ENCODE data around the gene PUM1. TPM values are rescaled to one million over a fixed set of nuclear protein-coding genes. Genes with fewer than 3 reads are reported as not detected.

The PUM1 gene
- total RNA-seq, 4 donors from 2014 or later: 61.6 to 109 (median 76.9) TPM

- H3K36me3 ChIP-seq: peaks cover 0 to 25% (median 0%) of the 10 kb centered on the region in 3 donors
- TF ChIP-seq POLR2A (IDR thresholded peaks at IDR 0.05) (no peak), CTCF (IDR thresholded peaks at IDR 0.05) (no peak)
- DNase-seq: no peak
Observed at GRCh38 chr1:31000301-31000700, 65.2 kb downstream of the PUM1 start.

GRCh38 chr1:30998887-30999286 is 66.6 kb downstream of the PUM1 start:
- DNase-seq: no peak
- Histone ChIP-seq H3K9me3 (no peaks in the 10 kb centered on the region), H3K27me3 (no peaks in the 10 kb centered on the region), H3K4me3 (no peak overlapping the region), H3K36me3 (peaks cover 0 to 14% (median 0%) of the 10 kb centered on the region in 3 donors), H3K4me1 (no peaks in the 10 kb centered on the region), H3K27ac (no peak overlapping the region)
- no peak for TF ChIP-seq CTCF (IDR thresholded peaks at IDR 0.05)
- TF ChIP-seq POLR2A (IDR thresholded peaks at IDR 0.05): no peak

More at GRCh38 chr1:31000301-31000700, 65.2 kb downstream of the PUM1 start:
- H3K27me3 ChIP-seq: no peaks in the 10 kb centered on the region
- H3K4me3 ChIP-seq: no peak overlapping the region
- no peak overlapping the region for H3K27ac ChIP-seq
- H3K4me1 ChIP-seq: no peaks in the 10 kb centered on the region
- H3K9me3 ChIP-seq: no peaks in the 10 kb centered on the region

GRCh38 chr1:30998171-30998570 is 67.3 kb downstream of the PUM1 start:
- Histone ChIP-seq H3K4me1 (no peaks in the 10 kb centered on the region), H3K27ac (no peak overlapping the region), H3K9me3 (no peaks in the 10 kb centered on the region), H3K4me3 (no peak overlapping the region), H3K27me3 (no peaks in the 10 kb centered on the region), H3K36me3 (peaks cover 0 to 13% (median 0%) of the 10 kb centered on the region in 3 donors)
- no peak for TF ChIP-seq POLR2A (IDR thresholded peaks at IDR 0.05)
- no peak for TF ChIP-seq CTCF (IDR thresholded peaks at IDR 0.05)
- DNase-seq: no peak

- TF ChIP-seq CTCF (IDR thresholded peaks at IDR 0.05) (no peak), POLR2A (IDR thresholded peaks at IDR 0.05) (no peak)
Observed at GRCh38 chr1:30997463-30998057, 68.0 kb downstream of the PUM1 start.

GRCh38 chr1:30995990-30996612 is 69.4 kb downstream of the PUM1 start:
- Histone ChIP-seq H3K27me3 (no peaks in the 10 kb centered on the region), H3K4me3 (no peak overlapping the region), H3K27ac (no peak overlapping the region), H3K36me3 (peaks cover 0 to 19% (median 0%) of the 10 kb centered on the region in 3 donors), H3K4me1 (no peaks in the 10 kb centered on the region), H3K9me3 (no peaks in the 10 kb centered on the region)
- TF ChIP-seq CTCF (IDR thresholded peaks at IDR 0.05) (no peak), POLR2A (IDR thresholded peaks at IDR 0.05) (no peak)
- no peak for DNase-seq

More at GRCh38 chr1:30997463-30998057, 68.0 kb downstream of the PUM1 start:
- H3K4me3 ChIP-seq: no peak overlapping the region
- H3K4me1 ChIP-seq: no peaks in the 10 kb centered on the region
- H3K27me3 ChIP-seq: no peaks in the 10 kb centered on the region
- H3K9me3 ChIP-seq: no peaks in the 10 kb centered on the region
- H3K27ac ChIP-seq: no peak overlapping the region
- H3K36me3 ChIP-seq: peaks cover 0 to 12% (median 0%) of the 10 kb centered on the region in 3 donors
- no peak for DNase-seq
